Activated CD8-positive, alpha-beta T cell treated with anti-CD3 and anti-CD28 coated beads, Interleukin-2, amount 10 ng/mL, durations not matched to agents 7 days and 5 days (primary cell): Measurements from ENCODE around the gene NOSTRIN. TPM values are rescaled to one million over a fixed set of nuclear protein-coding genes. Genes with fewer than 3 reads are reported as not detected.

Experiments used
- ATAC-seq: fragments of 150-1000 bp; cut with Tn5 transposase; one replicate; pipeline ENCODE4 v1.10.0; 2021; ENCODE audit warnings: moderate library complexity
- CTCF ChIA-PET: fragments of 350-600 bp; sonication (Branson Sonifier 250); formaldehyde crosslinking; loops from one replicate; lab custom pipeline; 2021; ENCODE audit warnings: antibody characterized with exemption; lab: Charles Lee
- POLR2A ChIA-PET: fragments of 350-600 bp; sonication (Branson Sonifier 250); formaldehyde crosslinking; loops from one replicate; lab custom pipeline; 2021; ENCODE audit warnings: antibody characterized with exemption; lab: Charles Lee
- DNase-seq: peaks from one replicate; pipeline ENCODE4 v3.0.0-alpha.2; 2020
- H3K27ac Mint-ChIP-seq: one replicate; pipeline ENCODE4 v1.8.0; 2021; ENCODE audit warnings: mild to moderate bottlenecking, mixed read lengths
- H3K27me3 Mint-ChIP-seq: one replicate; pipeline ENCODE4 v1.8.0; 2021; ENCODE audit warnings: low read depth, mixed read lengths
- H3K36me3 Mint-ChIP-seq: one replicate; pipeline ENCODE4 v1.8.0; 2021; ENCODE audit warnings: low read depth, mixed read lengths
- H3K4me1 Mint-ChIP-seq: one replicate; pipeline ENCODE4 v1.8.0; 2021; ENCODE audit warnings: low read depth, mixed read lengths
- H3K4me3 Mint-ChIP-seq: one replicate; pipeline ENCODE4 v1.8.0; 2021; ENCODE audit warnings: mild to moderate bottlenecking, mixed read lengths
- H3K9me3 Mint-ChIP-seq: one replicate; pipeline ENCODE4 v1.8.0; 2022; ENCODE audit warnings: mixed read lengths; ENCODE audit not compliant: insufficient read depth
- total RNA-seq, 2 experiments: library from RNA; stranded (reverse); gene quantifications; one replicate each; pipeline ENCODE4 v1.2.3, GENCODE V29; 2021

The NOSTRIN gene
- total RNA-seq, 2 experiments from 2014 or later = not detected

DNA sequence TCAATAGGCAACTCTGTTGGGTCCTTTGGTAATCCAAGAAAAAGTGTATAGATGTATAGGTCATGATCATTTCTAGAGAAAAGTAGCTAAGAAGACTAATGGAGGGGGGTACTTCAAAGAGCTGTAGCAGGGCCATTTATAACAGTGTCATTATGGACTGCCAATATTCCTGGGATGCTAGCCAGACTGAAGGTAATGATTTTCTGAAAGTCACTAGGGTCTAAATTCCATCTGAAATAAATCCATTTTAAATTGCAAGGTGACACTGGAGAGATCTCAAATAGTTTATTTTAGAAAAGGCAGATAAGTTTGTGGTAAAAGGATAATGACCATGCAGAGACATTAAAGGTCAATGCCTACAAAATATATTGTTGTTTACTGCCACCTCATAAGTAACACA, 92.3 kb downstream of the NOSTRIN start:
- H3K27ac Mint-ChIP-seq = no peak overlapping the region
- H3K4me1 Mint-ChIP-seq = peaks cover 5% of the 10 kb centered on the region
- no peak overlapping the region for H3K4me3 Mint-ChIP-seq
- CTCF ChIA-PET = no interaction called here
- peaks cover 4% of the 10 kb centered on the region for H3K36me3 Mint-ChIP-seq
- ATAC-seq (no peak), DNase-seq (no peak)
- POLR2A ChIA-PET = no interaction called here
- peaks cover 40% of the 10 kb centered on the region for H3K27me3 Mint-ChIP-seq
- no peaks in the 10 kb centered on the region for H3K9me3 Mint-ChIP-seq

DNA sequence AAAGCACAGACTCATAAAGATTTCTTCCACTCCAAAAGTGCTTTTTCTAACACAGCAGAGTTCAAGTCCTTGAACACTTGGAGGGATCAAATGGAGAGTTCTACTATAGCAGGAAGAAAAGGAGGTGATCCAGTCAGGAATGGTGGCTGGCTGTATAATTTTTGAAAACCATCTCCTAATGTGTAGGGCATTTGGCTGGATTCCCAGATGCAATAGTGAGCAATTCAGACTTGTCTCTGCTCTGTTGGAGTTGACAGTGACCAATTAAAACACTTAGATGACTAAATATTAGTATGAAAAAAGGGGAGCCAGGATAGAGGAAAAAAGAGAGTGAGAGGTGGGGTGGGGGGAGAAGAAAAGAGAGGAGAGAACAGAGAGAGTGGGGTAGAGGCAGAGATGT, 93.3 kb downstream of the NOSTRIN start:
- no peaks in the 10 kb centered on the region for H3K9me3 Mint-ChIP-seq
- no peak overlapping the region for H3K4me3 Mint-ChIP-seq
- peaks cover 45% of the 10 kb centered on the region for H3K27me3 Mint-ChIP-seq
- no peak overlapping the region for H3K27ac Mint-ChIP-seq
- DNase-seq (no peak), ATAC-seq (no peak)
- ChIA-PET POLR2A (no interaction called here), CTCF (no interaction called here)
- H3K4me1 Mint-ChIP-seq = peaks cover 1% of the 10 kb centered on the region
- H3K36me3 Mint-ChIP-seq = no peaks in the 10 kb centered on the region

DNA sequence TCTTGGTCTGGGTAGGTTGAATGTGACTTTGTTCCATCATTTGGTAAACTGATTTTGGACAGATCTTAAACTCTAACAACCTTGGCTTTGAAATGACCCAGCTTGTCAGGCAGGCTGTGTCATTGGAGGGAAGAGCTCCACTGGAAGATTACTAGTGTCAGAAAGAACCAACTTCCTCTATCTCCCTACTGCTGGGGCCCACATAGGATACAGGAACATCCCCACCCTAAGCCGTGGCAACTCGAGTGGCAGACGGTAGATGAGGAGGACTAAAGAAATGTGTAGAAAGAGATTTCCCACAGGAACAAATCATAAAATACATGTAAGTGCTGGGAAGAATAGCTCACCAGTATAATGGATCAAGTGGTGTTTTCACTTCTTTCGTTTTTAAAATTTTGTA, 94.3 kb downstream of the NOSTRIN start:
- peaks cover 46% of the 10 kb centered on the region for H3K27me3 Mint-ChIP-seq
- no peaks in the 10 kb centered on the region for H3K36me3 Mint-ChIP-seq
- no peaks in the 10 kb centered on the region for H3K9me3 Mint-ChIP-seq
- no peak overlapping the region for H3K27ac Mint-ChIP-seq
- no peak for DNase-seq
- CTCF ChIA-PET = interaction anchor here (0.6 to 1.1 kb wide), 2 partner anchors 23 to 54 kb away, joined by 3 read pairs; no protein-coding TSS in a partner anchor
- no peak overlapping the region for H3K4me3 Mint-ChIP-seq
- H3K4me1 Mint-ChIP-seq = no peaks in the 10 kb centered on the region
- ATAC-seq = no peak
- POLR2A ChIA-PET = no interaction called here

DNA sequence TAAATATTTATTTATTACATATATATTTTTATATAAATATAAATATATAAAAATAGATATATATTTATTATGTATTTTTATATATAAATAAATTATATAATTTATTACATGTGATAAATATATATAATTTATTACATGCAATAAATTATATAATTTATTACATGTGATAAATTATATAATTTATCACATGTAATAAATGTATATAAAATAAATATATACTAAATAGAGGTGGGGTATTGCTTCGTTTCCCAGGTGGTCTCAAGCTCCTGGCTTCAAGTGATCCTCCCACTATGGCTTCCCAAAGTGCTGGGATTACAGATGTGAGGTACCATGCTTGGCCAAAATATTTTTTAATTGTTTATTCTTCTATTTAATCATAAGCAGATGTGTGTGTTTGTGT, 95.0 kb downstream of the NOSTRIN start:
- peaks cover 42% of the 10 kb centered on the region for H3K27me3 Mint-ChIP-seq
- no peaks in the 10 kb centered on the region for H3K36me3 Mint-ChIP-seq
- no peak for ATAC-seq
- ChIA-PET POLR2A (no interaction called here), CTCF (interaction anchor here (0.6 to 1.1 kb wide), 2 partner anchors 22 to 53 kb away, joined by 3 read pairs; no protein-coding TSS in a partner anchor)
- no peaks in the 10 kb centered on the region for H3K9me3 Mint-ChIP-seq
- DNase-seq = no peak
- no peak overlapping the region for H3K27ac Mint-ChIP-seq
- no peaks in the 10 kb centered on the region for H3K4me1 Mint-ChIP-seq
- H3K4me3 Mint-ChIP-seq = no peak overlapping the region

DNA sequence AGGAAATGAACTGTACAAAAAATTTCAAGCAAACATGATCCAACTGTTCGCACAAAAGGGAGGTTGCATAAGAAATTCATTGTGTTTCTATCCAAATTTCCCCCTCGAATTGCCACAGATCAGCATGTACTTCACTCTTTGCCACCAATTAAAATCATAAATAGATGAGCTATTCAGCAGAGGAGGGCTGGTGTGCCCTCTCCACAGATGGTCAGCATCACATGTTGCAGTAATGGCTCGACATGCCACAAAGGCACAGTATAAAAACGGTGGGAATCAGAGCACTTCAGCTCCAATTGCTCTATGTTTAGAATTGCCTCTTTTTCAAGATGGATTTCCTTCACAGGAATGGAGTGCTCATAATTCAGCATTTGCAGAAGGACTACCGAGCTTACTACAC, 98.6 kb downstream of the NOSTRIN start, which contains the start of gene G6PC2:
G6PC2 (plus strand) TSS at position 289 of the 400 bp plus-strand sequence; CDS start at position 330, 41 bp downstream.
- CTCF ChIA-PET = no interaction called here
- Mint-ChIP-seq H3K4me3 (no peak within 1 kb of the TSS), H3K36me3 (no peaks in the 10 kb centered on the region), H3K4me1 (no peaks in the 10 kb centered on the region), H3K27me3 (peaks cover 35% of the 10 kb centered on the region), H3K27ac (no peak within 1 kb of the TSS), H3K9me3 (no peaks in the 10 kb centered on the region)
- no peak for ATAC-seq
- POLR2A ChIA-PET = no interaction called here
- DNase-seq = no peak

DNA sequence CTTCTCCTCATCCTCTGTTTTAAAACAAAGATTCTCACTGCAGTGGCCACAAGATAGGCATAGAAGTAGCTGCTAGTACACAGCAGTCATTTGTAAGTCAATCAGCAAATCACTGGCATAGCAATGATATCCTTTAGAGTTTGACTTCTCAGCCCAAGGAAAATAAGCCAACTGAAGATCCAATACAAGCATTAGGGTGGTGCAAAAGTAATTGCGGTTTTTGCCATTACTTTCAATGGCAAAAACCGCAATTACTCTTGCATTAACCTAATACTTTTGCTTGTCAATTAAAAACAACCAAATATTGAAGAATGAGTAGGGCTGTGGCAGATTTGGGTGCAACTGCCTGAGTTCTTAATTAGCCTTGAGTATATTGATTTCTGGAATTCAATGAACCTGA, 101.5 kb downstream of the NOSTRIN start:
- no peak overlapping the region for H3K4me3 Mint-ChIP-seq
- ATAC-seq (no peak), DNase-seq (no peak)
- POLR2A ChIA-PET = no interaction called here
- H3K27me3 Mint-ChIP-seq = peaks cover 43% of the 10 kb centered on the region
- CTCF ChIA-PET = no interaction called here
- H3K36me3 Mint-ChIP-seq = no peaks in the 10 kb centered on the region
- H3K27ac Mint-ChIP-seq = no peak overlapping the region
- H3K9me3 Mint-ChIP-seq = no peaks in the 10 kb centered on the region
- H3K4me1 Mint-ChIP-seq = no peaks in the 10 kb centered on the region

DNA sequence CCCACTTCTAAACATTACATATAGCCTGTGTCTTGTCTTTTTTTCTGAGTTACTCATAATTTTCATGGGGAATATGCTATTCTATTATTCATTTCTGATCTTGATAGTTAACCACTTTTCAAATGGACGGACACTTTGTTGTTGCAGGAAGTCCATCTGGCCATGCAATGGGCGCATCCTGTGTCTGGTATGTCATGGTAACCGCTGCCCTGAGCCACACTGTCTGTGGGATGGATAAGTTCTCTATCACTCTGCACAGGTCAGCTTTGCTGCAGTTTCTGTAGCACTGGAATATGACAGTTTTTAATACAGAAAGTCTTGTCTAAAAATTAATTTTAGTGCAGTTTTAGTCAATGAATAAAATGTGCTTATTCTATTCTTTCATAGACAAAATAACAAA, 101.9 kb downstream of the NOSTRIN start:
- CTCF ChIA-PET = interaction anchor here (0.9 kb wide), 1 partner anchor 130 kb away, joined by 3 read pairs; no protein-coding TSS in a partner anchor
- Mint-ChIP-seq H3K27me3 (peaks cover 40% of the 10 kb centered on the region), H3K4me1 (no peaks in the 10 kb centered on the region), H3K9me3 (no peaks in the 10 kb centered on the region), H3K4me3 (no peak overlapping the region), H3K27ac (no peak overlapping the region), H3K36me3 (no peaks in the 10 kb centered on the region)
- ATAC-seq (no peak), DNase-seq (no peak)
- POLR2A ChIA-PET = no interaction called here

DNA sequence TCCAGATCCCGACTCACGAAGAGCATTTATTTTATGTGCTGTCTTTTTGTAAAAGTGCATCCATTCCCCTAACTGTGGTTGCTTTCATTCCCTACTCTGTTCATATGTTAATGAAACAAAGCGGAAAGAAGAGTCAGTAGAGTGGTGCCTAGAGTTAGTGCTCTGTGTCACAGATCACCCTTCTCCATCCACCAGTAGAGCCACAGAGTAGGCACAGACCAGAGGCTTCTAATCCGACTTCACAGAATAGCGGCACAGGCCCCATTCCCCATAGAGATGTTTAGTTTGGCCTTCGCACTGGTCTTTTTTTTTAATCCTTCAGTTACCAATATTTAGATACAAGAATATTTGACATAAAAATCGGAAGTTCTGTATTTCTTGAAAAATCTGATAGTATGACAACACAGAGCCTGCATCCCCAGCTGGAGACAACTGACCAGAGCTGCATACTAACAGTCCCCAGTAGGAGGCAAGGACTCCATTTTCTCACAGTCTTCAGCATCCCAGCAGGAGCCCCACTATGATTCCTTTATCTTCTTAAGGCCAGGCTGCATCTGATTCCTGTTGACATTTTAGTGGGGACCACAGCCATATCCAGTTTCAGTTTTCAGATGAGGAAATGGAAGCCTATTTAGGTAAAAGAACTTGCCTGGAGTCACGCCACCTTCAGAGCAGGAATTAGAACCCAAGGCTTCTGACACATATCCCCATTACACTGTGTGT, 105.7 kb downstream of the NOSTRIN start:
- DNase-seq (no peak), ATAC-seq (no peak)
- H3K27me3 Mint-ChIP-seq = peaks cover 43% of the 10 kb centered on the region
- H3K4me1 Mint-ChIP-seq = peaks cover 5% of the 10 kb centered on the region
- H3K36me3 Mint-ChIP-seq = no peaks in the 10 kb centered on the region
- no peak overlapping the region for H3K27ac Mint-ChIP-seq
- ChIA-PET POLR2A (no interaction called here), CTCF (no interaction called here)
- no peaks in the 10 kb centered on the region for H3K9me3 Mint-ChIP-seq
- no peak overlapping the region for H3K4me3 Mint-ChIP-seq

DNA sequence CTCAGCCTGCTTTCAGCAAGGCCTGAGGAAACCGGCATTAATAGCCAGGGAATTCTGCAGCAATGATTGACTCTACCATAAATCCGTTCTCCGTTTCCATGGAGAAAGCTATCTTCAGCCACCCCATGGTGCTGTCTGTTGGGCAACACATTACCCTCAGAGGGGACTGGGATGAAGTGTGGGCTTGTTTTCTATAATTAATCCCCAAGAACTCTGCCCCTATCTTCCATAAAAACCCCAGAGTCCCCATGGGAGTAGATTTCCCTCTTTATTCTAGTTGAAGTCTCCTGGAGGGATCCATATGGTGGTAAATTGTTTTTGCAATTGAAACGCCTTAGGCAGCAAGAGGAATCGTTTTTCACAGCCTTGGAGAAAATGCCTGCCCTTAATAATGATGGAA, 107.9 kb downstream of the NOSTRIN start:
- Mint-ChIP-seq H3K9me3 (peaks cover 5% of the 10 kb centered on the region), H3K36me3 (peaks cover 4% of the 10 kb centered on the region), H3K4me1 (peaks cover 6% of the 10 kb centered on the region), H3K4me3 (no peak overlapping the region), H3K27me3 (peaks cover 42% of the 10 kb centered on the region), H3K27ac (no peak overlapping the region)
- ATAC-seq (no peak), DNase-seq (no peak)
- POLR2A ChIA-PET = interaction anchor here (0.6 kb wide), 1 partner anchor 472 kb away, joined by 3 read pairs; no protein-coding TSS in a partner anchor
- CTCF ChIA-PET = no interaction called here

DNA sequence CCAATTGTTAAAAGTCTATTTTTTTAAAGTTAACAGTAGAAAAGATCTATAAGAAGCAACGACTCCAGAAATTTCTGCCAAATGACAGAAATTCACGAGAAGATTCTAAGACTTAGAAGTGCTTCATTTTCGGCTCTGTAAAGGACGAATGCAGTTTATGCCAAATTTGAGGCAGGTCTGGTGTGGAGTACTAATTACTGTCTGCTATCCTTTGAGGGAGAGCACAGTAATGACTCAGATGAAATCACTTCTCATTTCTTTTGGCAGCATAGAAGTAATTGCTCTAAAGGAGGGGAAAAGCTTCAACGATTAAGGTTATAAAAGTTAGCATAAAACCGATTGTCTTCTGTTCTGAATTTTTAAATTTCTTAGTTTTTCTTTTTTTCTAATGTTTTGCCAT, 110.0 kb downstream of the NOSTRIN start:
- H3K27me3 Mint-ChIP-seq = peaks cover 31% of the 10 kb centered on the region
- no peak overlapping the region for H3K27ac Mint-ChIP-seq
- DNase-seq = no peak
- ATAC-seq = no peak
- H3K4me3 Mint-ChIP-seq = peak overlapping the region; percentile 23
- peaks cover 5% of the 10 kb centered on the region for H3K9me3 Mint-ChIP-seq
- ChIA-PET CTCF (no interaction called here), POLR2A (no interaction called here)
- H3K36me3 Mint-ChIP-seq = peaks cover 9% of the 10 kb centered on the region
- H3K4me1 Mint-ChIP-seq = peaks cover 17% of the 10 kb centered on the region

DNA sequence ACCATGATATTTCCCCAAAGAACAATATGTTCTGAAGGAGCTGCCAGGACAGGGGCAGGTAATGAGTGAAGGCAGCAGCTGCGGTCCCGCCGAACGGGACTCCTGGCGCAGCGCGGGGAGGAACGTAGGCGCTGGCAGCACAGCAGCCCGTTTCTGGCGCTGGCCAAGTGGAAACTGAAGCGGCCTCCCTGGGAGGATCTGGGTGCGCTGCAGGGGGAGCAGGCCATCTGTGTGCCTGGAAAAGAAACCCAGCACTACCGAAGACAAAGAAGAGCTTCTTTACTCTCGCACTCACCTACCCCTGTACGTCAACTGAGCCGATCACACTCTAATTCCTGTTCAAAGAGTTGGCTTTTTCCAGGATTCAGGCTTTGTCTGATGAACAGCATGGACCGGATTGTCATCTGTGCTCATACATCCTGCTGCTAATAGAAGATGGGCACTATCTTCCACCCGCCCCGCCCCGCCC, 110.5 kb downstream of the NOSTRIN start:
- ATAC-seq = peak; percentile 42
- H3K9me3 Mint-ChIP-seq = peaks cover 5% of the 10 kb centered on the region
- no peak for DNase-seq
- ChIA-PET CTCF (no interaction called here), POLR2A (no interaction called here)
- peaks cover 17% of the 10 kb centered on the region for H3K4me1 Mint-ChIP-seq
- no peak overlapping the region for H3K27ac Mint-ChIP-seq
- peaks cover 26% of the 10 kb centered on the region for H3K27me3 Mint-ChIP-seq
- peaks cover 9% of the 10 kb centered on the region for H3K36me3 Mint-ChIP-seq
- H3K4me3 Mint-ChIP-seq = peak overlapping the region; percentile 23

DNA sequence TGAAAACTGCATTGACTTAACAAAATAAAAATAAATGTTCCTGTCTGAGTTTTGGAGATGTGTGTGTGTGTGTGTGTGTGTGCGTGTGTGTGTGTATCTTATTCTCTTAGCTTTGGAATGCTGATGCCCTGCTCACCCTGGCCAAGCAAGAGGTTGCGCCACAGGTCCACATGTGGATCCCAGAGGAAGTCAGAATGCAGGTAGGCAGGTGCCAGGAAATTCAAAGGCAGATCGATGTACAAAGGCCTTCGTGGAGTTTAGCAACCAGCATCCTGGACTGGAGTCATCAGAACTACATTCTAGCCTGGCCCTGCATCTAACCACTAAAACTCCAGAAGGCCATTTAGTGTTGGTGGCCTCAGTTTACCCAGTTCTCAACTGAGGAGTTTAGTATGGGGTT, 111.1 kb downstream of the NOSTRIN start:
- no peak overlapping the region for H3K27ac Mint-ChIP-seq
- peaks cover 5% of the 10 kb centered on the region for H3K9me3 Mint-ChIP-seq
- ChIA-PET CTCF (no interaction called here), POLR2A (no interaction called here)
- ATAC-seq (no peak), DNase-seq (no peak)
- H3K4me3 Mint-ChIP-seq = no peak overlapping the region
- H3K4me1 Mint-ChIP-seq = peaks cover 17% of the 10 kb centered on the region
- H3K27me3 Mint-ChIP-seq = peaks cover 26% of the 10 kb centered on the region
- H3K36me3 Mint-ChIP-seq = peaks cover 9% of the 10 kb centered on the region
